Suprapubic skin (tissue), 3 donors: ENCODE results near the gene USHBP1.

Experiments
- CTCF ChIP-seq, 2 donors: fragments of 200-600 bp in 1 of 2; fragments of 450-650 bp in 1 of 2; sonication (generic) in 1 of 2; IDR thresholded peaks; one replicate each; pipeline ENCODE4 v1.5.1; 2016 to 2019; ENCODE audit warnings: antibody characterized with exemption in 2 of 2, mild to moderate bottlenecking in 1 of 2, moderate library complexity in 1 of 2
- POLR2A ChIP-seq, 2 donors: fragments of 450-650 bp; IDR thresholded peaks; one replicate each; pipeline ENCODE4 v1.6.1; 2017; ENCODE audit warnings: antibody characterized with exemption in 2 of 2, mild to moderate bottlenecking in 2 of 2, moderate library complexity in 2 of 2

- TF ChIP-seq CTCF (IDR thresholded peaks at IDR 0.05): no peak
- TF ChIP-seq POLR2A (IDR thresholded peaks at IDR 0.05): no peak
These were observed 52.7 kb downstream of the USHBP1 start for GRCh38 chr19:17211547-17212446.
